GM12878 (cell line): ENCODE data around the gene MX1.

Experiments used
- GABPA ChIP-seq: IDR thresholded peaks from 2 replicates; pipeline ENCODE4 v1.6.1; 2014; ENCODE audit warnings: antibody characterized with exemption, low read depth, mild to moderate bottlenecking, inconsistent platforms
- TF ChIP-seq, protein P1 (sequence below): IDR thresholded peaks from 2 replicates; pipeline ENCODE4 v1.6.1; 2012; ENCODE audit warnings: low read length, inconsistent platforms

DNA sequence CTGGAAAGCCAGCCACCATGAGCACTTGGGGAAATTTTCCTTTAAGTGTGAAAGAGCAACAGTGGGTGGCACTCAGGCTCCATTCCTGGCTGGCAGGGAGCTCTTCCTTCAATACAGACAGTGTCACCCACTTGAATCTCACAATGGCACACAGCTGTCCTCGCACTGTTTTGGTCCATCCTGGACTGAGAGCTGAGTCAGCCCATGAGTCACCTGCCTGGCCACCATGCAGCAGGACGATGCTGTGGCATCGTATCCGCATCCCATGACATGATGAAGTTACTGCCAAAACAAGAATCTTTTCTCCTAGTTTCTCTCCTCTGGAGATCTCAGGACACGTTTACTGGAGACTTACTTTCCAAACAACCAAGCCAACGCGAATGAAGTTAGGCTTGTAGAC is 75.9 kb downstream of the MX1 start:
- no peak for TF ChIP-seq GABPA
- TF ChIP-seq, protein P1, sequence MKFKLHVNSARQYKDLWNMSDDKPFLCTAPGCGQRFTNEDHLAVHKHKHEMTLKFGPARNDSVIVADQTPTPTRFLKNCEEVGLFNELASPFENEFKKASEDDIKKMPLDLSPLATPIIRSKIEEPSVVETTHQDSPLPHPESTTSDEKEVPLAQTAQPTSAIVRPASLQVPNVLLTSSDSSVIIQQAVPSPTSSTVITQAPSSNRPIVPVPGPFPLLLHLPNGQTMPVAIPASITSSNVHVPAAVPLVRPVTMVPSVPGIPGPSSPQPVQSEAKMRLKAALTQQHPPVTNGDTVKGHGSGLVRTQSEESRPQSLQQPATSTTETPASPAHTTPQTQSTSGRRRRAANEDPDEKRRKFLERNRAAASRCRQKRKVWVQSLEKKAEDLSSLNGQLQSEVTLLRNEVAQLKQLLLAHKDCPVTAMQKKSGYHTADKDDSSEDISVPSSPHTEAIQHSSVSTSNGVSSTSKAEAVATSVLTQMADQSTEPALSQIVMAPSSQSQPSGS, result no peak
